Right lobe of liver (tissue), 6 donors: ENCODE measurements around the gene MYO5B. TPM values are rescaled to one million over a fixed set of nuclear protein-coding genes. Genes with fewer than 3 reads are reported as not detected.

Experiments used
- ATAC-seq, 4 donors: fragments of 200-7000 bp; cut with Tn5 transposase; one replicate each; pipeline ENCODE4 v1.9.1; 2020; ENCODE audit warnings: mild to moderate bottlenecking in 4 of 4, moderate library complexity in 4 of 4
- DNase-seq, 3 donors: peaks; one replicate each; pipeline ENCODE4 v3.0.0-alpha.2; 2020
- H3K27ac ChIP-seq, 3 donors: fragments of 200-600 bp; one replicate each; pipeline ENCODE4 v1.8.0; 2022
- H3K27me3 ChIP-seq, 2 donors: fragments of 200-600 bp; one replicate each; pipeline ENCODE4 v1.8.0; 2022
- H3K36me3 ChIP-seq, 4 donors: fragments of 200-600 bp; sonication (generic) in 1 of 4; one replicate each; pipeline versions ENCODE4 v1.5.1 to v1.8.0; 2017 to 2022; ENCODE audit warnings: control low read depth in 1 of 4
- H3K4me1 ChIP-seq, 4 donors: fragments of 200-600 bp; sonication (generic) in 1 of 4; one replicate each; pipeline versions ENCODE4 v1.5.1 to v1.8.0; 2017 to 2022; ENCODE audit warnings: control low read depth in 1 of 4
- H3K4me3 ChIP-seq, 3 donors: fragments of 200-600 bp; one replicate each; pipeline ENCODE4 v1.8.0; 2022
- H3K9me3 ChIP-seq, 4 donors: fragments of 200-600 bp; sonication (generic) in 1 of 4; one replicate each; pipeline versions ENCODE4 v1.5.1 to v1.8.0; 2017 to 2022; ENCODE audit warnings: control low read depth in 1 of 4
- CTCF ChIP-seq, 4 donors: fragments of 200-600 bp in 3 of 4; fragments of 450-650 bp in 1 of 4; IDR thresholded peaks; one replicate each; pipeline versions ENCODE4 v1.5.1 to v1.8.0; 2016 to 2022; ENCODE audit warnings: antibody characterized with exemption in 4 of 4, mild to moderate bottlenecking in 2 of 4
- POLR2A ChIP-seq: fragments of 450-650 bp; IDR thresholded peaks from one replicate; pipeline ENCODE4 v1.6.1; 2017; ENCODE audit warnings: antibody characterized with exemption, mild to moderate bottlenecking
- WGBS: methylation state at CpG from one replicate; pipeline ENCODE4 v1.1.6; 2018; ENCODE audit warnings: low coverage, low lambda C conversion rate; ENCODE audit not compliant: insufficient coverage; ENCODE audit errors: missing lambda C conversion rate; 5-methylcytosine and 5-hydroxymethylcytosine counted together
- intact Hi-C, 2 donors: fragments of 100-400 bp; cut with DNase I; formaldehyde crosslinking; loops; one replicate each; pipeline versions ENCODE4 v1.11.2 to v1.14.1; 2022
- total RNA-seq, 6 experiments: library from RNA; depleted of rRNA in 2 of 6; stranded (reverse); fragments of >200 nt in 2 of 6; fragmentation: NEBNext Ultra II Directional in 3 of 6; extraction: Animal tissue kit (Norgen Biotek cat#: 25700) in 3 of 6; gene quantifications; one replicate each; pipeline versions ENCODE4 v1.1.0 to v1.2.4, GENCODE V29; 2016 to 2023
- donor health status: DM: no; HTN: yes; CAD: no.
- donor health status: DM: no; HTN: no; CAD: no.
- donor health status: DM: no; HTN: no; CAD: no.
- donor health status: DM: no; HTN: yes; CAD: no.
- donor health status: DM: no; HTN: yes; CAD: no.

MYO5B gene
- total RNA-seq, 6 experiments from 2014 or later = 13.4 to 25.1 (median 16.6) TPM

GRCh38 chr18:49936821-49937220 is 258.1 kb downstream of the MYO5B start:
- Histone ChIP-seq H3K9me3 (no peaks in the 10 kb centered on the region), H3K36me3 (no peaks in the 10 kb centered on the region), H3K27ac (no peak overlapping the region), H3K4me3 (no peak overlapping the region), H3K27me3 (no peaks in the 10 kb centered on the region), H3K4me1 (no peaks in the 10 kb centered on the region)
- WGBS = 94% methylated on average over 3 of the region's 4 CpGs
- DNase-seq = no peak
- ATAC-seq = no peak
- intact Hi-C loops = no loop called here
- no peak for TF ChIP-seq POLR2A

GRCh38 chr18:49935215-49935614 is 259.7 kb downstream of the MYO5B start:
- WGBS = 73% methylated on average over 4 of the region's 4 CpGs
- Histone ChIP-seq H3K27me3 (no peaks in the 10 kb centered on the region), H3K4me3 (no peak overlapping the region), H3K4me1 (no peaks in the 10 kb centered on the region), H3K9me3 (no peaks in the 10 kb centered on the region), H3K27ac (no peak overlapping the region), H3K36me3 (no peaks in the 10 kb centered on the region)
- ATAC-seq (no peak), DNase-seq (no peak)
- intact Hi-C loops = no loop called here
- TF ChIP-seq POLR2A = no peak
- TF ChIP-seq CTCF (IDR thresholded peaks at IDR 0.05) = no peak

- no peak for ATAC-seq
- Histone ChIP-seq H3K27me3 (no peaks in the 10 kb centered on the region), H3K4me1 (no peaks in the 10 kb centered on the region), H3K4me3 (no peak overlapping the region), H3K36me3 (no peaks in the 10 kb centered on the region), H3K27ac (no peak overlapping the region), H3K9me3 (no peaks in the 10 kb centered on the region)
- no peak for DNase-seq
- intact Hi-C loops = no loop called here
- no peak for TF ChIP-seq CTCF (IDR thresholded peaks at IDR 0.05)
- TF ChIP-seq POLR2A = no peak
- WGBS = 93% methylated on average over 2 of the region's 2 CpGs
Measured at GRCh38 chr18:49934457-49934856, 260.5 kb downstream of the MYO5B start.

DNA sequence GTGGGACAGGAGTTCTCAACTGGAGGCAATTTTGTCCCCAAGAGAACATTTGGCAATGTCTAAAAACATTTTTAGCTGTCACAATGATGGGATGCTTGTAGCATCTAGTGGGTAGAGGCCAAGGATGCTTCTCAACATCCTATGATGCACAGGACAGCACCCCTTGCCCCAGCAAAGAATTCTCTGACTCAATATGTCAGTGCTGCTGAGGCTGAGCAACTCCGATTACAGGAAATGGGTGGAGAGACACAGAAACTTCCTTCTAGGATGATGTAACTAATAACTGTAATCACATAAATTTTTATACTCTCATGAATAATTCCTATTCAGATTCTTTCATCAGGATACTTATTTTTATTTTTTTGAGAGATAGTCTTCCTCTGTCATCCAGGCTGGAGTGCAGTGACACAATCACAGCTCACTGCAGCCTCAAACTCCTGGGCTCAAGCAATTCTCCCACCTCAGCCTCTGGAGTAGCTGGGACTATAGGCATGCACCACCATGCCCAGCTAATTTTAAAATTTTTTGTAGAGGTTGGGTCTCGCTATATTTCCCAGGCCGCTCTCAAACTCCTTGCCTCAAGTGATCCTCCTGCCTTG is 261.3 kb downstream of the MYO5B start:
- ATAC-seq = no peak
- H3K36me3 ChIP-seq = no peaks in the 10 kb centered on the region
- TF ChIP-seq CTCF (IDR thresholded peaks at IDR 0.05) (no peak), POLR2A (no peak)
- no peaks in the 10 kb centered on the region for H3K27me3 ChIP-seq
- no peaks in the 10 kb centered on the region for H3K9me3 ChIP-seq
- H3K4me3 ChIP-seq = no peak overlapping the region
- intact Hi-C loops = no loop called here
- H3K4me1 ChIP-seq = no peaks in the 10 kb centered on the region
- no peak overlapping the region for H3K27ac ChIP-seq
- no peak for DNase-seq
- 75% methylated on average over 3 of the region's 3 CpGs for WGBS

DNA sequence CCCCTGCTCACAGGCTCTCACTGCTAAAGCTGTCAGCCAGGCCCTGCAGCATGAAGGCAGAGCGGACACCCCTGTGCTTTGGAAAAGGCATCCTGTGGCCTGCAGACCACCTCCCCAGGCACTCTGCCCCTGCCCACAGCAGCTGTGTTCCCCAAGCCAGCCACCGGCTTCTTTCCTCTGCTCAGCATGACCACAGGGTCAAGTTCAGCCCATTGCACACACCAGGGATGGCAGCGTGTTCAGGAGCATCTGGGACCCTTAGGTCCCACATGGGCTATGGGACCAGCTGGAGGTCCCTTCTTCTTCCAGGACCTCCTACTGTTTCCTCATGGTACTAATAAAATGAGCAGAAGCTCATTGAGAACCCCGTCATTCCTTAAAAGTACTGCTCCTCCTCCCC is 263.2 kb downstream of the MYO5B start:
- no peaks in the 10 kb centered on the region for H3K27me3 ChIP-seq
- TF ChIP-seq POLR2A (no peak), CTCF (IDR thresholded peaks at IDR 0.05) (no peak)
- DNase-seq (no peak), ATAC-seq (peak in 1 of 4 donors; percentile 16)
- intact Hi-C loops = no loop called here
- H3K9me3 ChIP-seq = no peaks in the 10 kb centered on the region
- no peaks in the 10 kb centered on the region for H3K36me3 ChIP-seq
- no peaks in the 10 kb centered on the region for H3K4me1 ChIP-seq
- WGBS = 88% methylated on average over 1 of the region's 4 CpGs
- H3K27ac ChIP-seq = no peak overlapping the region
- no peak overlapping the region for H3K4me3 ChIP-seq
